ENCODE data around the gene COQ3. TPM values are rescaled to one million over a fixed set of nuclear protein-coding genes. Genes with fewer than 3 reads are reported as not detected.

The COQ3 gene
- total RNA-seq, 1 experiment from 2014 or later: 10.9 TPM

DNA sequence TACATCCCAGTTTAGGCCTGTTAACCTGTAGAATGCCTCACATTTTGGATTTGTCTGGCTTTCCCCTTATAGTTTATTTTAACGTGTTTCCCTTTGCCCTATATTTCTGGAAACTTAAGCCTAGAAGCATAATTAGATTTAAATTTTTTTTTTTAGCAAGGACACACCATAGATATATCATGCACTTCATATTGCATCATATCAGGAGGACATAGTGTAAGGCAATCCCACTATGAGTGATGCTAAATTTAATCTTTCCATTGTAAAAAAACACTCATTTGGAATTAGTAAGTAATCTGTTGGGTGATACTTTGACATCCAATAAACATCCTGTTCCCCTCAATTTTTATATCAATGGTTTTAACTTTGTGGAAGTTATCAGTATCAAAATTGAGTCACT, 34.2 kb downstream of the COQ3 start:
- no peaks in the 10 kb centered on the region for H3K79me2 ChIP-seq (ENCODE audit: insufficient read depth, low read length)
- no peak overlapping the region for H3K27ac Mint-ChIP-seq

More for the DNA sequence above, 34.2 kb downstream of the COQ3 start:
- H3K9me3 Mint-ChIP-seq: no peaks in the 10 kb centered on the region
- Histone ChIP-seq H3K27me3 (ENCODE audit: insufficient read depth, low read length) (no peaks in the 10 kb centered on the region), H4K8ac (replicated peaks; ENCODE audit: insufficient read length, low read depth, low read length) (no peak overlapping the region), H3K4ac (ENCODE audit: low read depth, low read length) (no peak overlapping the region), H3K4me1 (ENCODE audit: insufficient read depth, low read length) (no peaks in the 10 kb centered on the region), H2AFZ (ENCODE audit: low read length) (no peak overlapping the region), H3K9ac (ENCODE audit: extremely low read depth, insufficient read length, low read length) (no peak overlapping the region), H2BK120ac (ENCODE audit: low read depth, low read length, poor library complexity, severe bottlenecking) (no peak overlapping the region), H3K9me3 (ENCODE audit: control insufficient read depth, low read depth, low read length) (no peaks in the 10 kb centered on the region), H2BK5ac (ENCODE audit: insufficient read length, low read length) (no peak overlapping the region), H2BK20ac (ENCODE audit: low read depth, low read length, poor library complexity, severe bottlenecking) (no peak overlapping the region), H3T11ph (ENCODE audit: low read length) (no peak overlapping the region), H2AK5ac (ENCODE audit: insufficient read length, low read length) (no peak overlapping the region), H3K4me2 (ENCODE audit: insufficient read depth, insufficient read length, low read length) (no peak overlapping the region), H3K23me2 (ENCODE audit: insufficient read length, low read depth, low read length, poor library complexity, severe bottlenecking) (no peaks in the 10 kb centered on the region), H3K23ac (ENCODE audit: insufficient read length, low read depth, low read length) (no peak overlapping the region), H2BK15ac (ENCODE audit: low read depth, low read length) (no peak overlapping the region), H3K79me1 (ENCODE audit: insufficient read depth, low read depth, low read length, poor library complexity, severe bottlenecking) (no peaks in the 10 kb centered on the region), H4K20me1 (ENCODE audit: control insufficient read depth, insufficient read depth, insufficient read length) (no peaks in the 10 kb centered on the region), H4K5ac (ENCODE audit: insufficient read length, low read depth, low read length) (no peak overlapping the region), H3K18ac (ENCODE audit: insufficient read length, low read depth, low read length) (no peak overlapping the region), H3K14ac (ENCODE audit: insufficient read depth, low read length) (no peak overlapping the region), H2BK12ac (ENCODE audit: insufficient read length, low read depth, low read length) (no peak overlapping the region), H3K27ac (ENCODE audit: insufficient read length, low read depth, low read length) (no peak overlapping the region), H4K91ac (ENCODE audit: insufficient read length, low read depth, low read length) (no peak overlapping the region), H3K56ac (ENCODE audit: insufficient read length, low read depth, low read length) (no peak overlapping the region)
- DNase-seq: no peak
- H3K27me3 Mint-ChIP-seq (ENCODE audit: low read depth): peaks cover 12% of the 10 kb centered on the region
- peaks cover 4% of the 10 kb centered on the region in 2 experiments; a peak in 3 of 4 replicates for H3K4me1 Mint-ChIP-seq
- no peak overlapping the region for H3K4me3 Mint-ChIP-seq
- no peaks in the 10 kb centered on the region for H3K36me3 Mint-ChIP-seq (ENCODE audit: insufficient read depth in 1 of 3, low read depth in 3 of 3)
- no CpG with 5 or more reads among the region's 1 CpG for WGBS (ENCODE audit: extremely low coverage, insufficient read length, low lambda C conversion rate)
- no peak for TF ChIP-seq CTCF (conservative IDR thresholded peaks at IDR 0.05)

All from H9 (cell line).